ENCODE results near the gene DLGAP4.

DLGAP4 gene

GRCh38 chr20:36396847-36397630, 90.9 kb downstream of the DLGAP4 start:
- no peak for DNase-seq (ENCODE audit: low read depth)
- no peak for TF ChIP-seq CTCF (conservative IDR thresholded peaks at IDR 0.05; ENCODE audit: low read length)
- no peak overlapping the region for H3K4me3 ChIP-seq (ENCODE audit: low read length)

DNA sequence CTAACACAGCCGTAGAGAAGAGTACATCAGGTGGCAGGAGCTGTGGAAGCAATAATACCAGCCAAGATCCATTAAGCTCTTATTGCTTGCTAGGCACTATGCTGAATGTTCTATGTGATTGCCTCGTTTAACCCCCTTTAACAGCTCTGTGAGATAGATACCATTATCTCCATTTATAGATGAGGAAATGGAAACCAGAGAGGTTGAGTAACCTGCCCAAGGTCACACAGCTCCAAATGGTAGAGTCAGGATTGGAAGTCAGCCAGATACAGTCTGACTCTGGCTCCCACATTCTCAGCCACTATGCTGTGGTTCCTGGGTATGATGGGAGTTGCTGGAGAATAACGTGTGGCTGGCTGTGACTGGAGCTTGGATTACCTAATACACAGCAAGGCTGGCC, 92.4 kb downstream of the DLGAP4 start:
- DNase-seq (ENCODE audit: low read depth) = no peak
- no peak overlapping the region for H3K4me3 ChIP-seq (ENCODE audit: low read length)
- TF ChIP-seq CTCF (conservative IDR thresholded peaks at IDR 0.05; ENCODE audit: low read length) = no peak

- no peak overlapping the region for H3K4me3 ChIP-seq (ENCODE audit: low read length)
- peak; percentile 16 for DNase-seq (ENCODE audit: low read depth)
- TF ChIP-seq CTCF (conservative IDR thresholded peaks at IDR 0.05; ENCODE audit: low read length) = peak; percentile 29
Observed at GRCh38 chr20:36399147-36399968, 93.2 kb downstream of the DLGAP4 start.

DNA sequence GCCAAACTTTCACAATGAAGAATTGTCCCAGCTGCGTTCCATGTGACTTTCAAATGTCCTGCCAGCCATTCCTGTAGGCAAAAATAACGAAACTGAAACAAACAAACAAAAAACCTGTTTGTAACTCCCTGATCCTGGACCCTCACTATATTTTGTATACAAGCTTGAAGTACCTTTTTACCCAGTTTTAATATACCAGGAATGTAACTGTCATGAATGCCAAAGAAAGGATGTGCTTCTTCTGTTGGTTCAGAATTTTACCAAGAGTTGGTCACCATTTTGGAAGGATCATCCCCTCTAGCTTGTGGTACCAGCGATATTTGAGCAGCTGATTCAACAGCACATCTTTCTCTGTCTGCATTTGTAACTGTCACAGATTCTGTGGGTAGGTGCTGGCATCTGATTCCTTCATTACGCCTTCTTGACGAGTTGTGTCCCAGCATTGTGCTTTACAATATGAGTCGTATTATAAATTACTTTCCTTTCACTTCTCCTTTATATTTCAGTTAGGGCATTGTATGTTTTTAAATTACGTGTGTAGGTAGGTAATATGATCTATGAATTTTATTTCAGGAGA, 93.9 kb downstream of the DLGAP4 start:
- TF ChIP-seq CTCF (conservative IDR thresholded peaks at IDR 0.05; ENCODE audit: low read length) = no peak
- no peak overlapping the region for H3K4me3 ChIP-seq (ENCODE audit: low read length)
- no peak for DNase-seq (ENCODE audit: low read depth)

DNA sequence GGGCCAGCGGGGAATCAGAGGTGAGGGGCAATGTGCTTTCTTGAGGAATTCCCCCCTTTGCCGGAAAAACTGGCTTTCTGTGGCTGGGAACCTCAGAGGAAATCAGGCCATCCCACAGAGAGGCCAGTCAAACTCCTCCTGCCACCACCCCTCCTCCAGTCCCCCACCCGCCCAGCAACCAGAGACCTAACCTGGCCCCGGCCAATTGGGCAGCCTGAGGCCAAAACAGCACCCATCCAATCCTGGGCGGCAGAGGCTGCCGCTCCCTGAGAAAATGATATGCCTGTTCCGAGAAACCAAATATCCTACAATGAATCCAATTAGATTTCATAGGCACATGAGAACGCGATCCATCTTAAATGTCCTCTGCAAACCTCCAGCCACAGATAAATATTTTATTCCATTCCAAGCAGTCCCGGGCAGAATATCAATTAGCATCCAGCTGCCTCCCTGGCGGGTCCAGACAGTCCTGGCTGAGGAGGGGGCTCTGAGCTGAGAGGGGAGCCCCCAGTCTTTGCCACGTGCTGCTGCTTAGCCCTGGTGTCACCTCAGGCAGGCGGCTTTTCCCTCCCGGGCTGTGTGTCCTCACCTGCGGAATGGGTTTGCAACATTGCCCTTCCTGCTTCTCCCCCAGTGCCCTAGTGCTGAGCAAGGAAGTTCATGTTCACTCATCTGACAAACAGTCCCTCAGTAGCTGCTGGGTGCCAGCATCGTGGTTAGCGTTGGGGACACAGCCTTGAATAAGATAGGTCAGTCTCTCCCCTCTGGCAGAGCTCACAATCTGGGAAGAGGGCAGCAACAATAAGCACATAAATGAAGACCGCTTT, 95.0 kb downstream of the DLGAP4 start:
- no peak overlapping the region for H3K4me3 ChIP-seq (ENCODE audit: low read length)
- DNase-seq (ENCODE audit: low read depth) = no peak
- no peak for TF ChIP-seq CTCF (conservative IDR thresholded peaks at IDR 0.05; ENCODE audit: low read length)

- H3K4me3 ChIP-seq (ENCODE audit: low read length) = no peak overlapping the region
- no peak for DNase-seq (ENCODE audit: low read depth)
- no peak for TF ChIP-seq CTCF (conservative IDR thresholded peaks at IDR 0.05; ENCODE audit: low read length)
Observed at GRCh38 chr20:36402708-36403107, 96.6 kb downstream of the DLGAP4 start.

All from AG10803 (cell line).